T-helper 2 cell treated with Interferon-gamma antibody and Interleukin-4, amounts not matched to agents 5 μg/mL and 100 μg/mL, for 36 hours (primary cell): ENCODE data around the gene DGKI.
"Not testable (repeated sequence)": the region's sequence is repeated elsewhere in the genome, so short reads cannot be mapped to it uniquely, and the experiment has no call there.

ENCODE experiments used
- DNase-seq: peaks from one replicate; pipeline ENCODE4 v3.0.0; 2021; ENCODE audit warnings: low spot score
- H3K27ac Mint-ChIP-seq: one replicate; pipeline ENCODE4 v1.8.0; 2021; ENCODE audit warnings: mild to moderate bottlenecking, mixed read lengths
- H3K27me3 Mint-ChIP-seq: one replicate; pipeline ENCODE4 v1.8.0; 2021; ENCODE audit warnings: low read depth, mixed read lengths
- H3K36me3 Mint-ChIP-seq: one replicate; pipeline ENCODE4 v1.8.0; 2021; ENCODE audit warnings: low read depth, mixed read lengths
- H3K4me1 Mint-ChIP-seq: one replicate; pipeline ENCODE4 v1.8.0; 2021; ENCODE audit warnings: low read depth, mixed read lengths
- H3K4me3 Mint-ChIP-seq: one replicate; pipeline ENCODE4 v1.8.0; 2022; ENCODE audit warnings: mild to moderate bottlenecking, moderate library complexity, mixed read lengths
- H3K9me3 Mint-ChIP-seq: one replicate; pipeline ENCODE4 v1.8.0; 2021; ENCODE audit warnings: mixed read lengths

Gene DGKI

GRCh38 chr7:137743021-137743420 is 103.8 kb downstream of the DGKI start:
- Mint-ChIP-seq H3K9me3 (no peaks in the 10 kb centered on the region), H3K27ac (no peak overlapping the region), H3K27me3 (no peaks in the 10 kb centered on the region), H3K4me1 (no peaks in the 10 kb centered on the region), H3K4me3 (no peak overlapping the region), H3K36me3 (no peaks in the 10 kb centered on the region)
- no peak for DNase-seq

GRCh38 chr7:137742051-137742450 is 104.7 kb downstream of the DGKI start:
- no peak for DNase-seq
- Mint-ChIP-seq H3K9me3 (no peaks in the 10 kb centered on the region), H3K27me3 (no peaks in the 10 kb centered on the region), H3K4me1 (no peaks in the 10 kb centered on the region), H3K27ac (no peak overlapping the region), H3K4me3 (no peak overlapping the region), H3K36me3 (no peaks in the 10 kb centered on the region)

- Mint-ChIP-seq H3K4me3 (no peak overlapping the region), H3K4me1 (no peaks in the 10 kb centered on the region), H3K27ac (no peak overlapping the region), H3K27me3 (no peaks in the 10 kb centered on the region), H3K9me3 (no peaks in the 10 kb centered on the region), H3K36me3 (no peaks in the 10 kb centered on the region)
- DNase-seq = no peak
These were observed 105.3 kb downstream of the DGKI start for GRCh38 chr7:137741443-137741842.

- no peak for DNase-seq
- Mint-ChIP-seq H3K4me1 (no peaks in the 10 kb centered on the region), H3K27me3 (no peaks in the 10 kb centered on the region), H3K36me3 (no peaks in the 10 kb centered on the region), H3K4me3 (no peak overlapping the region), H3K27ac (no peak overlapping the region), H3K9me3 (no peaks in the 10 kb centered on the region)
These were observed 112.6 kb downstream of the DGKI start for GRCh38 chr7:137734221-137734620.

- Mint-ChIP-seq H3K4me1 (no peaks in the 10 kb centered on the region), H3K27me3 (no peaks in the 10 kb centered on the region), H3K4me3 (no peak overlapping the region), H3K9me3 (no peaks in the 10 kb centered on the region), H3K27ac (no peak overlapping the region), H3K36me3 (no peaks in the 10 kb centered on the region)
- no peak for DNase-seq
These were observed 114.6 kb downstream of the DGKI start for GRCh38 chr7:137732168-137732567.

GRCh38 chr7:137731436-137731835 is 115.3 kb downstream of the DGKI start:
- no peak for DNase-seq
- Mint-ChIP-seq H3K27ac (no peak overlapping the region), H3K27me3 (no peaks in the 10 kb centered on the region), H3K4me3 (no peak overlapping the region), H3K36me3 (no peaks in the 10 kb centered on the region), H3K9me3 (no peaks in the 10 kb centered on the region), H3K4me1 (no peaks in the 10 kb centered on the region)

DNA sequence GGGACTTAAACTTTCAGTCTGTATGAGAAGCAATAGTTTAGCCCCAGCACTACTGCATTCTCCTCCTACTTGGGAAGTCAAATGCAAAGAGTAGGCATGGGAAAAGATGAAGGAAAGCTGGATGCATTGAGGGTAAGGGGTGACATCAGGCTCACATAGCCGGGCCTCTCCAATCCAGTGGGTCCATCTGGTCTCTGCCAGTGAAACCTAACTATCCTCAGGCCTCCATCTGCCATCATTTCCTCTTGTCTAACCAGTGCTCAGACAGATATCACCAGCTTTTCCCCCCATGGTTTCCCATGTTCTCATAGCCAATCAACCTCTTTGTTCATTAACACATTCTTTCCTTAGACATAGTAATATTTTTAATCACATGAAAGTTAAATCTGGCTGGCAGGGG is 118.3 kb downstream of the DGKI start:
- no peak for DNase-seq
- H3K9me3 Mint-ChIP-seq = no peaks in the 10 kb centered on the region
- no peaks in the 10 kb centered on the region for H3K36me3 Mint-ChIP-seq
- no peaks in the 10 kb centered on the region for H3K4me1 Mint-ChIP-seq
- no peaks in the 10 kb centered on the region for H3K27me3 Mint-ChIP-seq
- H3K27ac Mint-ChIP-seq = no peak overlapping the region
- no peak overlapping the region for H3K4me3 Mint-ChIP-seq

GRCh38 chr7:137727413-137727812 is 119.4 kb downstream of the DGKI start:
- no peak overlapping the region for H3K4me3 Mint-ChIP-seq

GRCh38 chr7:137718355-137718754 is 128.4 kb downstream of the DGKI start:
- H3K27me3 Mint-ChIP-seq = no peaks in the 10 kb centered on the region
- H3K9me3 Mint-ChIP-seq = no peaks in the 10 kb centered on the region
- no peaks in the 10 kb centered on the region for H3K4me1 Mint-ChIP-seq
- no peak overlapping the region for H3K4me3 Mint-ChIP-seq
- no peak for DNase-seq
- no peaks in the 10 kb centered on the region for H3K36me3 Mint-ChIP-seq
- no peak overlapping the region for H3K27ac Mint-ChIP-seq

More at GRCh38 chr7:137727413-137727812, 119.4 kb downstream of the DGKI start:
- Mint-ChIP-seq H3K4me1 (no peaks in the 10 kb centered on the region), H3K9me3 (no peaks in the 10 kb centered on the region), H3K36me3 (no peaks in the 10 kb centered on the region), H3K27me3 (no peaks in the 10 kb centered on the region), H3K27ac (no peak overlapping the region)
- no peak for DNase-seq

GRCh38 chr7:137717811-137718271 is 128.9 kb downstream of the DGKI start:
- no peaks in the 10 kb centered on the region for H3K36me3 Mint-ChIP-seq
- H3K9me3 Mint-ChIP-seq = no peaks in the 10 kb centered on the region
- no peak for DNase-seq
- no peak overlapping the region for H3K27ac Mint-ChIP-seq
- H3K4me3 Mint-ChIP-seq = no peak overlapping the region
- H3K4me1 Mint-ChIP-seq = no peaks in the 10 kb centered on the region
- no peaks in the 10 kb centered on the region for H3K27me3 Mint-ChIP-seq

- Mint-ChIP-seq H3K4me3 (no peak overlapping the region), H3K36me3 (no peaks in the 10 kb centered on the region), H3K27ac (no peak overlapping the region), H3K27me3 (no peaks in the 10 kb centered on the region), H3K9me3 (no peaks in the 10 kb centered on the region), H3K4me1 (no peaks in the 10 kb centered on the region)
- DNase-seq = no peak
These were observed 129.7 kb downstream of the DGKI start for GRCh38 chr7:137717045-137717444.

DNA sequence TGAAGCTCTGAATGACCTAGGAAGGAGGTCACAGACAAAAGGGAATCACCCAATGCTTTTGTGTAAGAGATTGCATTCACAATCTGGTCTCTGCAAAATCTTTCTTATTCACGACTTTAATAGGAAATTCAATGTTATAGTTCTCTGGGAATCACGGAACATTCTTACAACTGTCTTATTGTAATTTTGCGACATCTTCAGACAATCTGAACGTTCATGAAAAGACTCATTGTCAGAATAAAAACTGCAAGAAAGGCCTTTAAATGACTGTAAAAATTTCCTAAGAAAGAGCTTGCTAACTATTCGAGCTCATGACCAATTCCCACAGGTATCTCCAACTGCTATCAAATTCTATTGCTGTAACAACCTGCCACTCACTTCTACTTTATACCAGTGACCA is 130.7 kb downstream of the DGKI start:
- no peaks in the 10 kb centered on the region for H3K27me3 Mint-ChIP-seq
- no peaks in the 10 kb centered on the region for H3K36me3 Mint-ChIP-seq
- H3K4me3 Mint-ChIP-seq = no peak overlapping the region
- no peak for DNase-seq
- H3K4me1 Mint-ChIP-seq = no peaks in the 10 kb centered on the region
- no peaks in the 10 kb centered on the region for H3K9me3 Mint-ChIP-seq
- H3K27ac Mint-ChIP-seq = no peak overlapping the region

DNA sequence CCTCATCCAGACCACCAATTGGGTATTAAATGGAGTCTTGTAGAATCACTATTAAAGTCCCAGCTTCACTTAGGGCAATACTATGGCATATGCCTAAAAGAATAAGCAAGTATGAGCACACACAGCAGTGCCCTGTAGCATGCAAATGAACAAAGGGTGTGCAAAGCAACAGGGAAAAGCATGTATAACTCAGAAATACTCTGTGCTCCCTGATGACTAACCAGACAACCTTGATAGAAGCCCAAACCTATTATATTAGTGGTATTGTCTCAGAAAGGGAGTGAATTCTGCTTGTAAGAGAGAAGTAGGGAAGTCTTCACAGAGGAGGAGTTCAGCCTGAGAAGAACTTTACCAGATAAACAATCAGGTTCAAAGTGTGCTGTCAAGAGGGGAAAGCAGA is 131.2 kb downstream of the DGKI start:
- Mint-ChIP-seq H3K4me3 (no peak overlapping the region), H3K27me3 (no peaks in the 10 kb centered on the region), H3K4me1 (no peaks in the 10 kb centered on the region), H3K27ac (no peak overlapping the region), H3K36me3 (no peaks in the 10 kb centered on the region), H3K9me3 (no peaks in the 10 kb centered on the region)
- no peak for DNase-seq

- no peak for DNase-seq
- H3K27ac Mint-ChIP-seq = no peak overlapping the region
- no peak overlapping the region for H3K4me3 Mint-ChIP-seq
- no peaks in the 10 kb centered on the region for H3K9me3 Mint-ChIP-seq
- H3K27me3 Mint-ChIP-seq = no peaks in the 10 kb centered on the region
- no peaks in the 10 kb centered on the region for H3K36me3 Mint-ChIP-seq
- no peaks in the 10 kb centered on the region for H3K4me1 Mint-ChIP-seq
These were observed 131.7 kb downstream of the DGKI start for GRCh38 chr7:137715121-137715520.

DNA sequence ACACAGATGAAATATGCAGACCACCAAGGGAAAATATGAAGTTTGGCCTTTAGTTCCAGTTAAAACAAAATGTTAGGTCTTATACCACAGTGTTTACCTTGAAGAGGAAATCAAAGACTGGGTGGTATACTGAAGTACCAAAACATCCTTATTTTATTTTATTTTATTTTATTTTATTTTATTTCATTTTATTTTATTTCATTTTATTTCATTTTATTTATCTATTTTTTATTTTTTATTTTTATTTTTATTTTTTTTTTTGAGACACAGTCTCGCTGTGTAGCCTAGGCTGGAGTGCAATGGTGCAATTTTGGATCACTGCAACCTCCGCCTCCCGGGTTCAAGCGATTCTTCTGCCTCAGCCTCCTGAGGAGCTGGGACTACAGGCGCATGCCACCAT is 140.4 kb downstream of the DGKI start:
- H3K36me3 Mint-ChIP-seq, H3K4me1 Mint-ChIP-seq, H3K27me3 Mint-ChIP-seq, DNase-seq, H3K27ac Mint-ChIP-seq, H3K4me3 Mint-ChIP-seq: not testable (repeated sequence)
- H3K9me3 Mint-ChIP-seq = peaks cover 12% of the 10 kb centered on the region
